Breast epithelium (tissue), 3 donors: Measurements from ENCODE around the gene BBS9.

ENCODE experiments used
- POLR2A ChIP-seq: fragments of 450-650 bp; IDR thresholded peaks from one replicate; pipeline ENCODE4 v1.6.1; 2016; ENCODE audit warnings: antibody characterized with exemption, mild to moderate bottlenecking, moderate library complexity
- TF ChIP-seq, protein P1 (sequence below), 3 donors: fragments of 450-650 bp; IDR thresholded peaks; one replicate each; pipeline ENCODE4 v1.5.1; 2016 to 2017; ENCODE audit warnings: antibody characterized with exemption in 3 of 3, mild to moderate bottlenecking in 3 of 3, moderate library complexity in 3 of 3

DNA sequence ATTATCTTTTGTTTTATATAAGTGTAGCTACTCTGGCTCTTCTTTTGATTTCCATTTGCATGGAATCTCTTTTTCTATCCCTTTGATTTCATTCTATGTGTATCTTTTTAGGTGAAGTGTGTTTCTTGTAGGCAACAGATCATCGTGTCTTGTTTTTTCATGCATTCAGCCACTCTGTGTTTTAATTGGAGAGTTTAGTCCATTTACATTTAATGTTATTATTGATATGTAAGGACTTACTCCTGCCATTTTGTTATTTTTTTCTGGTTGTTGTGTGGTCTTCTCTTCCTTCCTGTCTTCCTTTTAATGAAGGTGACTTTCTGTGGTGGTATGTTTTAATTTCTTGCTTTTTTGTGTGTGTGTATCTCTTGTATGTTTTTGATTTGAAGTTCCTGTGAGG, 81.6 kb downstream of the BBS9 start:
- TF ChIP-seq, protein P1, sequence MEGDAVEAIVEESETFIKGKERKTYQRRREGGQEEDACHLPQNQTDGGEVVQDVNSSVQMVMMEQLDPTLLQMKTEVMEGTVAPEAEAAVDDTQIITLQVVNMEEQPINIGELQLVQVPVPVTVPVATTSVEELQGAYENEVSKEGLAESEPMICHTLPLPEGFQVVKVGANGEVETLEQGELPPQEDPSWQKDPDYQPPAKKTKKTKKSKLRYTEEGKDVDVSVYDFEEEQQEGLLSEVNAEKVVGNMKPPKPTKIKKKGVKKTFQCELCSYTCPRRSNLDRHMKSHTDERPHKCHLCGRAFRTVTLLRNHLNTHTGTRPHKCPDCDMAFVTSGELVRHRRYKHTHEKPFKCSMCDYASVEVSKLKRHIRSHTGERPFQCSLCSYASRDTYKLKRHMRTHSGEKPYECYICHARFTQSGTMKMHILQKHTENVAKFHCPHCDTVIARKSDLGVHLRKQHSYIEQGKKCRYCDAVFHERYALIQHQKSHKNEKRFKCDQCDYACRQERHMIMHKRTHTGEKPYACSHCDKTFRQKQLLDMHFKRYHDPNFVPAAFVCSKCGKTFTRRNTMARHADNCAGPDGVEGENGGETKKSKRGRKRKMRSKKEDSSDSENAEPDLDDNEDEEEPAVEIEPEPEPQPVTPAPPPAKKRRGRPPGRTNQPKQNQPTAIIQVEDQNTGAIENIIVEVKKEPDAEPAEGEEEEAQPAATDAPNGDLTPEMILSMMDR (IDR thresholded peaks at IDR 0.05): no peak
- TF ChIP-seq POLR2A: no peak
